PC-3 (cell line): Measurements from ENCODE around the gene CANT1. TPM values are rescaled to one million over a fixed set of nuclear protein-coding genes. Genes with fewer than 3 reads are reported as not detected.

Source experiments
- ATAC-seq: fragments of 200-7000 bp; cut with Tn5 transposase; 2 replicates; pipeline ENCODE4 v1.9.1; 2020; ENCODE audit warnings: mild to moderate bottlenecking, moderate library complexity
- BruUV-seq: library from RNA; stranded (reverse); fragments of 400-500 nt; replicated peaks from 2 replicates; lab custom pipeline; 2021; lab: Mats Ljungman, UMichigan
- CTCF ChIA-PET: fragments of 300-600 bp; sonication (Branson Sonifier 250); formaldehyde crosslinking; loops from one replicate; lab custom pipeline; 2022; ENCODE audit warnings: antibody characterized with exemption; lab: Charles Lee
- POLR2A ChIA-PET: fragments of 300-600 bp; sonication (Branson Sonifier 250); formaldehyde crosslinking; loops from one replicate; lab custom pipeline; 2022; ENCODE audit warnings: antibody characterized with exemption; ENCODE audit not compliant: unreplicated experiment; lab: Charles Lee
- DNase-seq: peaks from one replicate; pipeline ENCODE4 v3.0.0-alpha.2; 2015
- H2AFZ ChIP-seq: fragments of 300-600 bp; sonication (generic); 2 replicates; pipeline ENCODE4 v1.6.0; 2016; ENCODE audit warnings: antibody characterized with exemption, low read length
- H3F3A ChIP-seq: fragments of 300-600 bp; sonication (generic); one replicate; pipeline ENCODE4 v1.6.0; 2017; ENCODE audit warnings: antibody characterized with exemption, low read length, control low read depth, mild to moderate bottlenecking; ENCODE audit not compliant: unreplicated experiment
- H3K27ac ChIP-seq: fragments of 300-600 bp; sonication (generic); 2 replicates; pipeline ENCODE4 v1.5.1; 2016; ENCODE audit warnings: mild to moderate bottlenecking, low read length
- H3K27me3 ChIP-seq: fragments of 300-600 bp; sonication (generic); 2 replicates; pipeline ENCODE4 v1.6.1; 2016; ENCODE audit warnings: low read length, mixed read lengths
- H3K36me3 ChIP-seq: fragments of 300-600 bp; sonication (generic); 2 replicates; pipeline ENCODE4 v1.6.1; 2016; ENCODE audit warnings: low read depth, mixed run types, low read length, mixed read lengths
- H3K4me1 ChIP-seq: fragments of 300-600 bp; sonication (generic); 2 replicates; pipeline ENCODE4 v1.5.1; 2016; ENCODE audit warnings: low read length; ENCODE audit not compliant: insufficient read depth
- H3K4me2 ChIP-seq: fragments of 300-600 bp; sonication (generic); 2 replicates; pipeline ENCODE4 v1.6.0; 2016; ENCODE audit warnings: low read length
- H3K4me3 ChIP-seq: fragments of 300-600 bp; sonication (generic); 2 replicates; pipeline ENCODE4 v1.5.1; 2016; ENCODE audit warnings: mild to moderate bottlenecking, low read length, mixed read lengths
- H3K79me2 ChIP-seq: fragments of 300-600 bp; sonication (generic); 2 replicates; pipeline ENCODE4 v1.6.1; 2017; ENCODE audit warnings: low read length, mixed read lengths
- H3K9ac ChIP-seq: fragments of 300-600 bp; sonication (generic); 2 replicates; pipeline ENCODE4 v1.6.0; 2016; ENCODE audit warnings: mild to moderate bottlenecking, low read length
- H3K9me2 ChIP-seq: fragments of 300-600 bp; sonication (generic); replicated peaks from 2 replicates; pipeline ENCODE4 v1.6.1; 2016; ENCODE audit warnings: mixed run types, low read length, mixed read lengths
- H3K9me3 ChIP-seq: fragments of 300-600 bp; sonication (generic); 2 replicates; pipeline ENCODE4 v1.6.1; 2016; ENCODE audit warnings: low read length, mixed read lengths
- H4K20me1 ChIP-seq: fragments of 300-600 bp; sonication (generic); 2 replicates; pipeline ENCODE4 v1.6.1; 2016; ENCODE audit warnings: low read length, mixed read lengths
- EZH2 ChIP-seq: fragments of 300-600 bp; sonication (generic); IDR thresholded peaks from one replicate; pipeline ENCODE4 v1.6.1; 2017; ENCODE audit warnings: antibody characterized with exemption, mild to moderate bottlenecking, low read length; ENCODE audit not compliant: unreplicated experiment
- EZH2phosphoT487 ChIP-seq: fragments of 300-600 bp; sonication (generic); IDR thresholded peaks from 2 replicates; pipeline ENCODE4 v1.6.1; 2018; ENCODE audit warnings: mild to moderate bottlenecking, antibody characterized with exemption, low read length, borderline replicate concordance
- intact Hi-C: fragments of 100-400 bp; cut with micrococcal nuclease; formaldehyde crosslinking; loops from 2 replicates; pipeline ENCODE4 v1.9.0; 2023
- total RNA-seq: library from RNA; depleted of rRNA; stranded (reverse); fragments of >200 nt; gene quantifications from 2 replicates; pipeline ENCODE4 v1.2.3, GENCODE V29; 2014
- TF ChIP-seq, protein P1 (sequence below): fragments of 300-600 bp; sonication (generic); conservative IDR thresholded peaks from 2 replicates; pipeline ENCODE4 v1.5.1; 2017; ENCODE audit warnings: antibody characterized with exemption, low read depth, mild to moderate bottlenecking, low read length

CANT1 gene
- total RNA-seq, 1 experiment from 2014 or later, result 191 TPM

DNA sequence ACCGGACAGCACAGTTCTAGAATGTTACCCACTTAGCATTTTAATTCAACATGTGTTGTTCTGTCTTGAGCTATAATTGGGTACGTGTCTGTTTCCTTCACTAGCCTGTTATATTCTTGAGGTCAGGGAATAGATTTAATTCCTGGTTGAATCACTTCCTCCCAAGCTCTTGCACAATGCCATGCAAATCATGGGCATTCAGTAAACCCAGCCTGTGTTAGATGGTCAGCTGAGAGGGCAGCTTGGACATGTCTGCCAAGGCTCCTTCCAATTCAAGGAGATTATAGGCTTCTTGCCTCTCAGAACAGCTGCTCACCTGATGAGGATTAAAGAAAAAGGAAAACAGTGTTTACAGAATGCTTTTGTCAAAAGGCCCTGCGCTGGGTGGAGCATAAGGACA, 27.0 kb upstream of the CANT1 start:
- no peaks in the 10 kb centered on the region for H3K36me3 ChIP-seq
- peaks cover 39% of the 10 kb centered on the region for H3K4me1 ChIP-seq
- ATAC-seq, result peak; percentile 90
- peak overlapping the region; percentile 97 for H3K27ac ChIP-seq
- TF ChIP-seq, protein P1, sequence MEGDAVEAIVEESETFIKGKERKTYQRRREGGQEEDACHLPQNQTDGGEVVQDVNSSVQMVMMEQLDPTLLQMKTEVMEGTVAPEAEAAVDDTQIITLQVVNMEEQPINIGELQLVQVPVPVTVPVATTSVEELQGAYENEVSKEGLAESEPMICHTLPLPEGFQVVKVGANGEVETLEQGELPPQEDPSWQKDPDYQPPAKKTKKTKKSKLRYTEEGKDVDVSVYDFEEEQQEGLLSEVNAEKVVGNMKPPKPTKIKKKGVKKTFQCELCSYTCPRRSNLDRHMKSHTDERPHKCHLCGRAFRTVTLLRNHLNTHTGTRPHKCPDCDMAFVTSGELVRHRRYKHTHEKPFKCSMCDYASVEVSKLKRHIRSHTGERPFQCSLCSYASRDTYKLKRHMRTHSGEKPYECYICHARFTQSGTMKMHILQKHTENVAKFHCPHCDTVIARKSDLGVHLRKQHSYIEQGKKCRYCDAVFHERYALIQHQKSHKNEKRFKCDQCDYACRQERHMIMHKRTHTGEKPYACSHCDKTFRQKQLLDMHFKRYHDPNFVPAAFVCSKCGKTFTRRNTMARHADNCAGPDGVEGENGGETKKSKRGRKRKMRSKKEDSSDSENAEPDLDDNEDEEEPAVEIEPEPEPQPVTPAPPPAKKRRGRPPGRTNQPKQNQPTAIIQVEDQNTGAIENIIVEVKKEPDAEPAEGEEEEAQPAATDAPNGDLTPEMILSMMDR, result no peak
- H3K9me2 ChIP-seq, result no peaks in the 10 kb centered on the region
- H3K27me3 ChIP-seq, result no peaks in the 10 kb centered on the region
- H4K20me1 ChIP-seq, result no peaks in the 10 kb centered on the region
- DNase-seq, result peak; percentile 88
- H2AFZ ChIP-seq, result no peak overlapping the region
- H3K4me3 ChIP-seq, result no peak overlapping the region
- peak overlapping the region; percentile 11; the same call in 1 of the 2 replicates for H3K9ac ChIP-seq
- ChIA-PET POLR2A (interaction anchor here (0.7 to 1.1 kb wide), 2 partner anchors 10 to 37 kb away, joined by 3 to 7 read pairs; no protein-coding TSS in a partner anchor), CTCF (interaction anchor here (0.5 to 1.1 kb wide), 3 partner anchors 9 to 163 kb away, joined by 4 to 32 read pairs (median 5); no protein-coding TSS in a partner anchor)
- H3K4me2 ChIP-seq, result peak overlapping the region; percentile 40
- no peaks in the 10 kb centered on the region for H3K9me3 ChIP-seq
- H3K79me2 ChIP-seq, result no peaks in the 10 kb centered on the region
- BruUV-seq, result no TSS peak
- no peaks in the 10 kb centered on the region for H3F3A ChIP-seq
- intact Hi-C loops, result loop anchor here (1.0 kb wide), 1 partner anchor 10 kb away; no protein-coding TSS in a partner anchor

DNA sequence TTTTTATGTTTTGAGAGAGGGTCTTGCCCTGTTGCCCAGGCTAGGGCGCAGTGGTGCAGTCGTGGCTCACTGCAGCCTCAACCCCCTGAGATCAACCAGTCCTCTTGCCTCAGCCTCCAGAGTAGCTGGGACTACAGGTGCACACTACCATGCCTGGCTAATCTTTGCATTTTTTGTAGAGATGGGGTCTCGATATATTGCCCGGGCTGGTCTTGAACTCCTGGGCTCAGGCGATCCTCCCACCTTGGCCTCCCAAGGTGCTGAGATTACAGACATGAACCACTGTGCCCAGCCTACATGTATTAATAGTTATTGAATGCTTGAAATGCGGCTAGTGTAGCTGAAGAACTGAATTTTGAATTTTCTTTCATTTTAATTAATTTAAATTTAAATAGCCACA, 26.6 kb upstream of the CANT1 start:
- no peak for ATAC-seq
- TSS peak; percentile 37 for BruUV-seq
- Histone ChIP-seq H4K20me1 (no peaks in the 10 kb centered on the region), H2AFZ (no peak overlapping the region), H3K4me2 (0 out of 2 replicates have a peak overlapping the region, but pooled peaks have one; percentile 0), H3K9me2 (no peaks in the 10 kb centered on the region), H3K4me3 (no peak overlapping the region), H3K4me1 (peaks cover 39% of the 10 kb centered on the region), H3F3A (no peaks in the 10 kb centered on the region), H3K27me3 (no peaks in the 10 kb centered on the region), H3K79me2 (no peaks in the 10 kb centered on the region), H3K36me3 (no peaks in the 10 kb centered on the region), H3K27ac (peak overlapping the region; percentile 97), H3K9me3 (no peaks in the 10 kb centered on the region), H3K9ac (0 out of 2 replicates have a peak overlapping the region, but pooled peaks have one; percentile 3)
- no peak for DNase-seq
- intact Hi-C loops, result loop anchor here (1.0 kb wide), 1 partner anchor 10 kb away; no protein-coding TSS in a partner anchor
- POLR2A ChIA-PET, result interaction anchor here (0.7 to 1.1 kb wide), 2 partner anchors 10 to 37 kb away, joined by 3 to 7 read pairs; no protein-coding TSS in a partner anchor
- CTCF ChIA-PET, result interaction anchor here (0.5 to 1.1 kb wide), 3 partner anchors 10 to 163 kb away, joined by 4 to 32 read pairs (median 5); no protein-coding TSS in a partner anchor
- TF ChIP-seq, protein P1, result no peak
- TF ChIP-seq EZH2phosphoT487 (no peak), EZH2 (no peak)

DNA sequence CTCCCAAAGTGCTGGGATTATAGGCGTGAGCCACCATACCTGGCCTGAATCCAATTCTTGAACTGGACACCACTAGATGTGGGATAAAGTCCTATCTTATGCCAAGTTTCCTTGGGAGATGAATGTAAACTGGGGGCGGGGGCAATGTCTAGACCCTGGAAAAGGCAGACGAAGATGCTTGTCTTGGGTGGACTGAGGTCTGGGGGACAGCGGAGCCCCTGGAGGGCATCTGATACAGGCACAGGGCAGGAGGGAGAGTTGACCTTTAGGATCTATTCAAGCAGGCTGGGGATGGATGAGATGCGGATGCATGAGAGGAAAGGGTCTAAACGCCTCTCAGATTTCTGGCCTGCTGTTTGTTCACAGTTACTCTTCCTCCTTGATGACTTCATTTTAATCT, 26.1 kb upstream of the CANT1 start:
- Histone ChIP-seq H3F3A (no peaks in the 10 kb centered on the region), H3K27me3 (no peaks in the 10 kb centered on the region), H3K4me2 (no peak overlapping the region), H3K9ac (no peak overlapping the region), H3K4me1 (peaks cover 39% of the 10 kb centered on the region), H3K27ac (peak overlapping the region; percentile 97; the same call in 1 of the 2 replicates), H4K20me1 (no peaks in the 10 kb centered on the region), H3K9me2 (no peaks in the 10 kb centered on the region), H3K4me3 (no peak overlapping the region), H2AFZ (no peak overlapping the region), H3K36me3 (no peaks in the 10 kb centered on the region), H3K9me3 (no peaks in the 10 kb centered on the region), H3K79me2 (no peaks in the 10 kb centered on the region)
- ChIA-PET CTCF (interaction anchor here (1.1 kb wide), 1 partner anchor 9 kb away, joined by 32 read pairs; no protein-coding TSS in a partner anchor), POLR2A (no interaction called here)
- no peak for DNase-seq
- intact Hi-C loops, result loop anchor here (1.0 kb wide), 1 partner anchor 9 kb away; no protein-coding TSS in a partner anchor
- ATAC-seq, result no peak
- no TSS peak for BruUV-seq
- TF ChIP-seq EZH2, result no peak
- TF ChIP-seq, protein P1, result no peak
- no peak for TF ChIP-seq EZH2phosphoT487
